Muscle of back (tissue), 11 donors: ENCODE data around the gene ADAR. TPM values are rescaled to one million over a fixed set of nuclear protein-coding genes. Genes with fewer than 3 reads are reported as not detected.

Experiments
- DNase-seq, 3 donors: peaks; one replicate each; pipeline versions ENCODE4 v3.0.0 to v3.0.0-alpha.2; 2013
- polyA plus RNA-seq, 10 donors: library from polyadenylated mRNA; unstranded; fragments of 120-200 nt; gene quantifications; one replicate each; pipeline ENCODE4 v1.2.1, GENCODE V29; 2013; ENCODE audit not compliant: insufficient read length in 10 of 10

The ADAR gene
- polyA plus RNA-seq, 10 donors: 41.8 to 71.8 (median 50.3) TPM

DNA sequence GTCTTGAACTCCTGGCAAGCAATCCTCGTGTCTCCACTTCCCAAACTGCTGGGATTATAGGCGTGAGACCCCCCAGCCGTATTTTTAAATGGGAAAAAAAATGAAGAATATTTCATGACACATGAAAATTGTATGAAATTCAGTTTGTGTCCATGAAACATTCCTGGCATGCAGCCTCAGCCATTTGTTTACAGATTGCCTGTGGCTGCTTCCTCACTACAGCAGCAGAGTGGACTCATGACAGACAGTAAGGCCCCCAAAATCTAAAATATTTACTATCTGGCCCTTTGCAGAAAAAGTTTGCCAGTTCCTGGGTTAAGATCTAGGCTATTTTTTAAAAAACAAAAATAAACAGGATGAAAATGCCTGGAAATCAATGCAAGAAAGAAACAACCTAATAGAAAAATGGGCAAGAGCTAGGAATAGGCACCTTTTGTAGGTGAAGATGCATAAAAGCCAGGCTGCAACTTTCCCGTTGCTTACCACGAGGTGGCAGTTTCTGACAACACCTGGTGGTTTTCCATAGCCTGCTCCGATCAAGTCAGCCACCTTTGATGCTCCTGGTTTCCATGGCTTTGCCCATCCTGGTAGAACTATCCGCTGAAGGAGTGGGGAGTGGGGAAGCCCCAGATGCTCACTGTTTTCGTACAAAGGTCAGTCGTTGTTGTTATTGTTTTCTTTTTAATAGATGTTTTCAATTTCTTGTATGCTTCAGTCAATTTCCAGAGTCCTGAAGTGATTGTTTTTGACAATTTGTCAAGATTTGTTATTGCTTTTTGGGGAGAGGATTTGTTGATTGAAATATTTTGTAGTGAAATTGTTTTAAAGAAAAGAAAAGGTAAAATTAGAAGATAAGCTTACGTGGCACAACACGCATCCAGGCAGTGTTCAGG lies 73.8 kb downstream of the ADAR start:
- DNase-seq: no peak

Other genes starting within 250 kb of the ADAR start
- gene IL6R, start 202.8 kb downstream of the ADAR start, polyA plus RNA-seq: 1 to 10 TPM; 3.1 to 7.6 (median 4.2) TPM
- 1 to 10 TPM; 1.1 to 4.2 (median 1.9) TPM for gene TDRD10, start 106.0 kb downstream of the ADAR start, polyA plus RNA-seq
- 10 to 100 TPM in 4 of 10 donors, 1 to 10 TPM in 6; 6.3 to 13.3 (median 9.1) TPM for gene SHE, start 105.8 kb downstream of the ADAR start, polyA plus RNA-seq
- 10 to 100 TPM; 42.9 to 79.8 (median 62.1) TPM for gene UBE2Q1, start 49.5 kb downstream of the ADAR start, polyA plus RNA-seq
- gene CHRNB2, start 40.4 kb downstream of the ADAR start, polyA plus RNA-seq: 1 to 10 TPM in 1 of 10 donors, under 1 TPM in 9; 0.07 to 1.4 (median 0.23) TPM